ENCODE data around the gene MYH16. TPM values are rescaled to one million over a fixed set of nuclear protein-coding genes. Genes with fewer than 3 reads are reported as not detected.
"Not testable (repeated sequence)": the region's sequence is repeated elsewhere in the genome, so short reads cannot be mapped to it uniquely, and the experiment has no call there.

Gene MYH16
- polyA plus RNA-seq, 1 experiment = not detected

DNA sequence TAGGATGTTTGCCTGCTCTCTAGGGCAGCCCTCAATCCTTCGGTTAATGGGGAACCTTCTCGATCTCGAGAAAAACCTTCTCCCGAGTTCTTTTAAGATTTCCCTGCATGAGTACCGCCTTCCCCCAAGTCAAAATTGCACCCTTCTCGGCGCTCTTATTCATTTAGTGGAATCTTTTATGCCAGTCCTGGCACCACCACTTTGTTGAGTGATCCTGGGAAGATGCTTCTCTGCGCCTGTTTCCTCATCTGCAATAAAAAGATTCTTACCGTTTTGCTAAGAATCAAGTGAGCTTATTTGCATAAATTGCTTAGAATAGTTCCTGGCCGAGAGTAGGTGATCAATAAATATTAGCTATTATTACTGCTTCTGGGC, 53.8 kb downstream of the MYH16 start:
- ChIA-PET POLR2A (no interaction called here), CTCF (interaction anchor here (1.0 to 1.6 kb wide), 2 partner anchors 13 to 290 kb away, joined by 4 to 10 read pairs; no protein-coding TSS in a partner anchor)
- TF ChIP-seq, protein P1, sequence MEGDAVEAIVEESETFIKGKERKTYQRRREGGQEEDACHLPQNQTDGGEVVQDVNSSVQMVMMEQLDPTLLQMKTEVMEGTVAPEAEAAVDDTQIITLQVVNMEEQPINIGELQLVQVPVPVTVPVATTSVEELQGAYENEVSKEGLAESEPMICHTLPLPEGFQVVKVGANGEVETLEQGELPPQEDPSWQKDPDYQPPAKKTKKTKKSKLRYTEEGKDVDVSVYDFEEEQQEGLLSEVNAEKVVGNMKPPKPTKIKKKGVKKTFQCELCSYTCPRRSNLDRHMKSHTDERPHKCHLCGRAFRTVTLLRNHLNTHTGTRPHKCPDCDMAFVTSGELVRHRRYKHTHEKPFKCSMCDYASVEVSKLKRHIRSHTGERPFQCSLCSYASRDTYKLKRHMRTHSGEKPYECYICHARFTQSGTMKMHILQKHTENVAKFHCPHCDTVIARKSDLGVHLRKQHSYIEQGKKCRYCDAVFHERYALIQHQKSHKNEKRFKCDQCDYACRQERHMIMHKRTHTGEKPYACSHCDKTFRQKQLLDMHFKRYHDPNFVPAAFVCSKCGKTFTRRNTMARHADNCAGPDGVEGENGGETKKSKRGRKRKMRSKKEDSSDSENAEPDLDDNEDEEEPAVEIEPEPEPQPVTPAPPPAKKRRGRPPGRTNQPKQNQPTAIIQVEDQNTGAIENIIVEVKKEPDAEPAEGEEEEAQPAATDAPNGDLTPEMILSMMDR (IDR thresholded peaks at IDR 0.05; ENCODE audit: low read depth, low read length) = no peak
- DNase-seq (ENCODE audit: low read depth, low spot score) = no peak
- Histone ChIP-seq H3K27ac (ENCODE audit: low read depth, low read length) (peak overlapping the region; percentile 47), H3K9me3 (ENCODE audit: control insufficient read depth, insufficient read depth, low read length) (no peaks in the 10 kb centered on the region), H3K27me3 (ENCODE audit: control insufficient read depth, insufficient read depth, low read length) (no peaks in the 10 kb centered on the region), H3K4me3 (ENCODE audit: low read depth, low read length) (peak overlapping the region; percentile 97)

DNA sequence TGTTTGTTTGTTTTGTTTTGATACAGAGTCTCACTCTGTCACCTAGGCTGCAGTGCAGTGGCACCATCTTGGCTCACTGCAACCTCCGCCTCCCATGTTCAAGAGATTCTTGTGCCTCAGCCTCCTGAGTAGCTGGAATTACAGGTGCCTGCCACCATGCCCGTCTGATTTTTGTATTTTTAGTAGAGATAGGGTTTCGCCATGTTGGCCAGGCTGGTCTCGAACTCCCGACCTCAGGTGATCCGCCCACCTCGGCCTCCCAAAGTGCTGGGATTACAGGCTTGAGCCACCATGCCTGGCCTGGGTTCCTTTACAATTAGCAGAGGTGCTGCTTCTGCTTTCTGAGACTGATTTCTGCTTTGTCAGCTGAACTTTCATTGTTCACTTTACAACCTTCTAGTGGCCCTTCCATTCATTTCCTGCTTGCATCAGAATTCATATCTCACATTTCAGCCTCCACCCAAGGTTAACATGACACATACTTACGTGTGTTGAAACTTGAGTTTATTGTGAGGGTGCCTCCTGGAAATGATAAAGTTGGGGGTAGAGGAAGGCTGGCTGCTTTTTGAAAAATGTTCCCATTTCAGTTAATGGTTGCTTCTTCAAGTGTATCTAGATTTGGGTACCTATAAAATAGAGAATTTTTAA, 57.8 kb downstream of the MYH16 start:
- CTCF ChIA-PET = interaction anchor here (0.5 to 1.2 kb wide), 3 partner anchors 30 to 290 kb away, joined by 3 to 9 read pairs (median 3); no protein-coding TSS in a partner anchor
- peak; percentile 61 for DNase-seq (ENCODE audit: low read depth, low spot score)

DNA sequence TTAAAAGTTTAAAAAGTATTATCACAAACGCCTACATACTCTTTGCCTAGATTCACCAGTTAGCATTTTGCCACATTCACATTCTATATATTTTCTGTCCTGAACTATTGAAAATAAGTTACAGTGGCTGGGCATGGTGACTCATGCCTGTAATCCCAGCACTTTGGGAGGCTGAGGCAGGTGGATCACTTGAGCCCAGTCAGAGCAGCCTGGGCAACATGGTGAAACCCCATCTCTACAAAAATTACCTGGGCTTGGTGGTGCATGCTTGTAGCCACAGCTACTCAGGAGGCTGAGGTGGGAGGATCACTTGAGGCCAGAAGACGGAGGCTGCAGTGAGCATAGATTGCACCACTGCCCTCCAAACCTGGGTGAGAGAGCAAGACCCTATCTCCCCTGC, 58.4 kb downstream of the MYH16 start:
- DNase-seq (ENCODE audit: low read depth, low spot score) = no peak
- ChIA-PET POLR2A (interaction anchor here (0.6 kb wide), 2 partner anchors 14 to 17 kb away, joined by 4 to 9 read pairs; no protein-coding TSS in a partner anchor), CTCF (no interaction called here)
- Histone ChIP-seq H3K9me3 (ENCODE audit: control insufficient read depth, insufficient read depth, low read length) (no peaks in the 10 kb centered on the region), H3K27me3 (ENCODE audit: control insufficient read depth, insufficient read depth, low read length) (no peaks in the 10 kb centered on the region), H3K27ac (ENCODE audit: low read depth, low read length) (peak overlapping the region; percentile 90), H3K4me3 (ENCODE audit: low read depth, low read length) (no peak overlapping the region)
- TF ChIP-seq, protein P1 (IDR thresholded peaks at IDR 0.05; ENCODE audit: low read depth, low read length) = no peak

More for the DNA sequence above, 57.8 kb downstream of the MYH16 start:
- H3K27me3 ChIP-seq (ENCODE audit: control insufficient read depth, insufficient read depth, low read length); H3K9me3 ChIP-seq (ENCODE audit: control insufficient read depth, insufficient read depth, low read length): not testable (repeated sequence)
- peak overlapping the region; percentile 90 for H3K27ac ChIP-seq (ENCODE audit: low read depth, low read length)
- 0 out of 2 replicates have a peak overlapping the region, but pooled peaks have one; percentile 22 for H3K4me3 ChIP-seq (ENCODE audit: low read depth, low read length)
- POLR2A ChIA-PET = interaction anchor here (1.1 kb wide), 1 partner anchor 14 kb away, joined by 3 read pairs; no protein-coding TSS in a partner anchor

DNA sequence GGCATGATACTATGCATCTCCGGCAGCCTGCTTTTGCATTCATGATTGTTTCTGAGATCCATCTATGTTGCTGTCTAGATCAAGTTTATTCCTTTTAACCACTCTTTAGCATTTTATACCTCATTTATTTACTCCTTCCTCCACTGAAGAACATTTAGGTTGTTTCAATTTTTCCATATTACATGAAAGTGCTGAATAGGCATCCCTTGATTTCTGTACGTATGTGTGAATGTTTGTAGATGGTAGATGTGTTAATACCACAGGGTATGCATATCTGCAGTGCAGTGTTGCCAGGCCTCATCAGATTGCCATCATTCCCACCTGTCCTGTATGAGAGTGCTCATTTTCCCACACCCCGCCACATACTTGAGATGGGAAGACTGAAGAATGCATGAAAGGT, 67.0 kb downstream of the MYH16 start:
- no peaks in the 10 kb centered on the region for H3K9me3 ChIP-seq (ENCODE audit: control insufficient read depth, insufficient read depth, low read length)
- H3K27ac ChIP-seq (ENCODE audit: low read depth, low read length) = no peak overlapping the region
- H3K4me3 ChIP-seq (ENCODE audit: low read depth, low read length) = no peak overlapping the region
- no peak for DNase-seq (ENCODE audit: low read depth, low spot score)
- TF ChIP-seq, protein P1 (IDR thresholded peaks at IDR 0.05; ENCODE audit: low read depth, low read length) = no peak
- CTCF ChIA-PET = no interaction called here
- no peaks in the 10 kb centered on the region for H3K27me3 ChIP-seq (ENCODE audit: control insufficient read depth, insufficient read depth, low read length)
- POLR2A ChIA-PET = no interaction called here

DNA sequence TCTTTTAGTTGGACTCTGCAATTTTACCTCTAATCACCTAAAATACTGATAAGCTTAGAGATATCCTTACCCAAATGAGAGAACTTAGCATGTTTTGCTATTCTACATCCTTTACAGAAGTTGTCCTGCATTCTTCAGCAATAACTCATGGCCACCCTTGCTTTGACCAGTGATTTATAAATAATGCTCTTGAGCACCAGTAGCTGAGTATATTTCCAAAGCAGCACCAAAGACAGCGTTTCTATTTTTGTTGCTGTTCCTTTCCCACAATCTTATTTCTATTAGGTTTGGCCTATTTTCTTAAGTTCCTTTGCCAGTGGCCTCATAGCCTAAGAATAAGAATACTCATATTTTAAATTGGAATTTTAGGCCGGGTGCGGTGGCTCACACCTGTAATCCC, 68.0 kb downstream of the MYH16 start:
- ChIA-PET POLR2A (no interaction called here), CTCF (no interaction called here)
- no peak for DNase-seq (ENCODE audit: low read depth, low spot score)

More for the DNA sequence above, 68.0 kb downstream of the MYH16 start:
- H3K27ac ChIP-seq (ENCODE audit: low read depth, low read length) = no peak overlapping the region
- TF ChIP-seq, protein P1 (IDR thresholded peaks at IDR 0.05; ENCODE audit: low read depth, low read length) = no peak
- no peaks in the 10 kb centered on the region for H3K9me3 ChIP-seq (ENCODE audit: control insufficient read depth, insufficient read depth, low read length)
- no peak overlapping the region for H3K4me3 ChIP-seq (ENCODE audit: low read depth, low read length)
- no peaks in the 10 kb centered on the region for H3K27me3 ChIP-seq (ENCODE audit: control insufficient read depth, insufficient read depth, low read length)

Data from AG04450 (cell line).